Sigmoid colon (tissue), 7 donors: ENCODE data around the gene NRG2. TPM values are rescaled to one million over a fixed set of nuclear protein-coding genes. Genes with fewer than 3 reads are reported as not detected.

Experiments
- DNase-seq: peaks from one replicate; pipeline ENCODE4 v3.0.0-alpha.2; 2019
- H3K27ac ChIP-seq, 4 donors: fragments of 200-600 bp; sonication (generic); one replicate each; pipeline ENCODE4 v1.5.1; 2016 to 2019; ENCODE audit warnings: mild to moderate bottlenecking in 1 of 4
- H3K27me3 ChIP-seq, 3 donors: fragments of 200-600 bp; sonication (generic); one replicate each; pipeline ENCODE4 v1.5.1; 2019; ENCODE audit warnings: mild to moderate bottlenecking in 1 of 3
- H3K36me3 ChIP-seq, 4 donors: fragments of 200-600 bp; sonication (generic); one replicate each; pipeline ENCODE4 v1.5.1; 2016 to 2019
- H3K4me1 ChIP-seq, 4 donors: fragments of 200-600 bp; sonication (generic); one replicate each; pipeline ENCODE4 v1.5.1; 2017 to 2019
- H3K4me3 ChIP-seq, 4 donors: fragments of 200-600 bp; sonication (generic); one replicate each; pipeline ENCODE4 v1.5.1; 2017 to 2019; ENCODE audit warnings: mild to moderate bottlenecking in 2 of 4, moderate library complexity in 1 of 4
- H3K9me3 ChIP-seq, 4 donors: fragments of 200-600 bp in 3 of 4; sonication (generic) in 3 of 4; one replicate each; pipeline versions ENCODE4 v1.5.1 to v1.6.1; 2013 to 2019
- CTCF ChIP-seq, 4 experiments: fragments of 450-650 bp in 3 of 4; fragments of 200-600 bp in 1 of 4; IDR thresholded peaks; one replicate each; pipeline ENCODE4 v1.5.1; 2016 to 2019; ENCODE audit warnings: antibody characterized with exemption in 4 of 4, mild to moderate bottlenecking in 3 of 4, moderate library complexity in 2 of 4
- EP300 ChIP-seq, 4 donors: sonication (generic); formaldehyde crosslinking; IDR thresholded peaks; one replicate each; pipeline ENCODE4 v1.6.1; 2017; ENCODE audit warnings: antibody characterized with exemption in 4 of 4
- POLR2A ChIP-seq, 2 donors: fragments of 450-650 bp; IDR thresholded peaks; one replicate each; pipeline ENCODE4 v1.6.1; 2016; ENCODE audit warnings: antibody characterized with exemption in 2 of 2, mild to moderate bottlenecking in 2 of 2, moderate library complexity in 2 of 2
- POLR2AphosphoS5 ChIP-seq, 4 donors: sonication (generic); formaldehyde crosslinking; IDR thresholded peaks; one replicate each; pipeline ENCODE4 v1.6.1; 2017; ENCODE audit warnings: antibody characterized with exemption in 4 of 4
- WGBS, 2 donors: extraction: QIAGEN DNeasy Blood & Tissue Kit; methylation state at CpG; one replicate each; pipeline ENCODE4 v1.1.7; 2013; 5-methylcytosine and 5-hydroxymethylcytosine counted together
- intact Hi-C: fragments of 100-400 bp; cut with DNase I; formaldehyde crosslinking; loops from one replicate; pipeline ENCODE4 v1.15.1; 2023
- polyA plus RNA-seq, 3 donors: library from polyadenylated mRNA; stranded (reverse); fragments of 200-250 nt; gene quantifications; one replicate each; pipeline ENCODE4 v1.2.3, GENCODE V29; 2013
- total RNA-seq, 4 donors: library from RNA; depleted of rRNA; stranded (reverse); fragments of >200 nt; gene quantifications; one replicate each; pipeline ENCODE4 v1.1.0, GENCODE V29; 2016
- donor health status: healthy with polysubstance abuse.
- donor health status: Bipolar disorder and iron deficiency.
- donor health status: healthy.

Gene NRG2
- total and polyA plus RNA-seq, 7 donors: 0.80 to 11.9 (median 4.8) TPM; not detected in 2

- 46 to 62% methylated on average over 3 of the region's 3 CpGs for WGBS, 2 donors
Observed at GRCh38 chr5:139833525-139833924, 209.6 kb downstream of the NRG2 start.

GRCh38 chr5:139831624-139832023 lies 211.5 kb downstream of the NRG2 start:
- Histone ChIP-seq H3K9me3 (no peaks in the 10 kb centered on the region), H3K27ac (no peak overlapping the region), H3K4me1 (no peaks in the 10 kb centered on the region), H3K27me3 (no peaks in the 10 kb centered on the region), H3K36me3 (no peaks in the 10 kb centered on the region), H3K4me3 (no peak overlapping the region)
- WGBS, 2 donors: 55 to 70% methylated on average over 3 of the region's 3 CpGs
- intact Hi-C loops: no loop called here
- TF ChIP-seq EP300 (IDR thresholded peaks at IDR 0.05): no peak
- no peak for TF ChIP-seq POLR2AphosphoS5 (IDR thresholded peaks at IDR 0.05)
- TF ChIP-seq CTCF (IDR thresholded peaks at IDR 0.05): no peak
- TF ChIP-seq POLR2A (IDR thresholded peaks at IDR 0.05): no peak
- peak; percentile 25 for DNase-seq

More at GRCh38 chr5:139833525-139833924, 209.6 kb downstream of the NRG2 start:
- no peaks in the 10 kb centered on the region for H3K9me3 ChIP-seq
- no peaks in the 10 kb centered on the region for H3K27me3 ChIP-seq
- intact Hi-C loops: no loop called here
- no peaks in the 10 kb centered on the region for H3K36me3 ChIP-seq
- TF ChIP-seq EP300 (IDR thresholded peaks at IDR 0.05) (no peak), CTCF (IDR thresholded peaks at IDR 0.05) (no peak), POLR2A (IDR thresholded peaks at IDR 0.05) (no peak), POLR2AphosphoS5 (IDR thresholded peaks at IDR 0.05) (no peak)
- H3K4me1 ChIP-seq: no peaks in the 10 kb centered on the region
- H3K4me3 ChIP-seq: no peak overlapping the region
- DNase-seq: peak; percentile 17
- H3K27ac ChIP-seq: no peak overlapping the region

- no peak overlapping the region for H3K27ac ChIP-seq
- no peaks in the 10 kb centered on the region for H3K27me3 ChIP-seq
- no peaks in the 10 kb centered on the region for H3K9me3 ChIP-seq
- no peak overlapping the region for H3K4me3 ChIP-seq
- no peak for TF ChIP-seq CTCF (IDR thresholded peaks at IDR 0.05)
- TF ChIP-seq EP300 (IDR thresholded peaks at IDR 0.05): no peak
- no peak for TF ChIP-seq POLR2AphosphoS5 (IDR thresholded peaks at IDR 0.05)
- TF ChIP-seq POLR2A (IDR thresholded peaks at IDR 0.05): no peak
- DNase-seq: peak; percentile 2
- H3K4me1 ChIP-seq: no peaks in the 10 kb centered on the region
- 91 to 93% methylated on average over 6 of the region's 6 CpGs for WGBS, 2 donors
- intact Hi-C loops: no loop called here
- no peaks in the 10 kb centered on the region for H3K36me3 ChIP-seq
Observed at GRCh38 chr5:139829471-139829870, 213.6 kb downstream of the NRG2 start.

GRCh38 chr5:139828207-139828895 lies 214.7 kb downstream of the NRG2 start:
- 59 to 74% methylated on average over 8 of the region's 8 CpGs for WGBS, 2 donors

More at GRCh38 chr5:139828207-139828895, 214.7 kb downstream of the NRG2 start:
- H3K4me3 ChIP-seq: no peak overlapping the region
- H3K27ac ChIP-seq: no peak overlapping the region
- H3K27me3 ChIP-seq: no peaks in the 10 kb centered on the region
- no peaks in the 10 kb centered on the region for H3K9me3 ChIP-seq
- TF ChIP-seq POLR2AphosphoS5 (IDR thresholded peaks at IDR 0.05) (no peak), CTCF (IDR thresholded peaks at IDR 0.05) (no peak), EP300 (IDR thresholded peaks at IDR 0.05) (no peak)
- H3K4me1 ChIP-seq: no peaks in the 10 kb centered on the region
- intact Hi-C loops: no loop called here
- no peaks in the 10 kb centered on the region for H3K36me3 ChIP-seq
- DNase-seq: peak; percentile 24
